ENCODE data around the gene NMRK2. TPM values are rescaled to one million over a fixed set of nuclear protein-coding genes. Genes with fewer than 3 reads are reported as not detected.

NMRK2 gene
- total RNA-seq, 1 donor from 2014 or later: 4.0 TPM

GRCh38 chr19:3904233-3904632 lies 28.6 kb upstream of the NMRK2 start:
- TF ChIP-seq CTCF (IDR thresholded peaks at IDR 0.05; ENCODE audit: partially characterized antibody, unreplicated experiment): no peak
- Mint-ChIP-seq H3K4me3 (ENCODE audit: unreplicated experiment) (no peak overlapping the region), H3K36me3 (ENCODE audit: unreplicated experiment) (no peaks in the 10 kb centered on the region), H3K27me3 (ENCODE audit: unreplicated experiment) (no peaks in the 10 kb centered on the region), H3K9me3 (ENCODE audit: unreplicated experiment) (peaks cover 5% of the 10 kb centered on the region), H3K27ac (ENCODE audit: unreplicated experiment) (no peak overlapping the region), H3K4me1 (ENCODE audit: low read depth, unreplicated experiment) (no peaks in the 10 kb centered on the region)
- DNase-seq: no peak

- no peak for TF ChIP-seq CTCF (IDR thresholded peaks at IDR 0.05; ENCODE audit: partially characterized antibody, unreplicated experiment)
- DNase-seq: no peak
- H3K27ac Mint-ChIP-seq (ENCODE audit: unreplicated experiment): no peak overlapping the region
- H3K9me3 Mint-ChIP-seq (ENCODE audit: unreplicated experiment): peaks cover 12% of the 10 kb centered on the region
- no peak overlapping the region for H3K4me3 Mint-ChIP-seq (ENCODE audit: unreplicated experiment)
- H3K4me1 Mint-ChIP-seq (ENCODE audit: low read depth, unreplicated experiment): no peaks in the 10 kb centered on the region
- H3K27me3 Mint-ChIP-seq (ENCODE audit: unreplicated experiment): no peaks in the 10 kb centered on the region
- peaks cover 6% of the 10 kb centered on the region for H3K36me3 Mint-ChIP-seq (ENCODE audit: unreplicated experiment)
Measured at GRCh38 chr19:3907626-3908265, 25.1 kb upstream of the NMRK2 start.

GRCh38 chr19:3908266-3909054 lies 24.4 kb upstream of the NMRK2 start:
- H3K36me3 Mint-ChIP-seq (ENCODE audit: unreplicated experiment): peaks cover 6% of the 10 kb centered on the region
- DNase-seq: no peak
- no peak overlapping the region for H3K27ac Mint-ChIP-seq (ENCODE audit: unreplicated experiment)
- no peak overlapping the region for H3K4me3 Mint-ChIP-seq (ENCODE audit: unreplicated experiment)
- no peak for TF ChIP-seq CTCF (IDR thresholded peaks at IDR 0.05; ENCODE audit: partially characterized antibody, unreplicated experiment)
- H3K27me3 Mint-ChIP-seq (ENCODE audit: unreplicated experiment): no peaks in the 10 kb centered on the region
- no peaks in the 10 kb centered on the region for H3K4me1 Mint-ChIP-seq (ENCODE audit: low read depth, unreplicated experiment)
- H3K9me3 Mint-ChIP-seq (ENCODE audit: unreplicated experiment): peaks cover 15% of the 10 kb centered on the region

GRCh38 chr19:3910105-3910504 lies 22.8 kb upstream of the NMRK2 start:
- TF ChIP-seq CTCF (IDR thresholded peaks at IDR 0.05; ENCODE audit: partially characterized antibody, unreplicated experiment): no peak
- H3K4me3 Mint-ChIP-seq (ENCODE audit: unreplicated experiment): no peak overlapping the region

GRCh38 chr19:3914199-3914598 lies 18.7 kb upstream of the NMRK2 start:
- Mint-ChIP-seq H3K27ac (ENCODE audit: unreplicated experiment) (no peak overlapping the region), H3K4me1 (ENCODE audit: low read depth, unreplicated experiment) (no peaks in the 10 kb centered on the region), H3K27me3 (ENCODE audit: unreplicated experiment) (peaks cover 4% of the 10 kb centered on the region), H3K36me3 (ENCODE audit: unreplicated experiment) (peaks cover 12% of the 10 kb centered on the region), H3K9me3 (ENCODE audit: unreplicated experiment) (peaks cover 13% of the 10 kb centered on the region), H3K4me3 (ENCODE audit: unreplicated experiment) (no peak overlapping the region)
- no peak for TF ChIP-seq CTCF (IDR thresholded peaks at IDR 0.05; ENCODE audit: partially characterized antibody, unreplicated experiment)
- DNase-seq: no peak

More at GRCh38 chr19:3910105-3910504, 22.8 kb upstream of the NMRK2 start:
- H3K9me3 Mint-ChIP-seq (ENCODE audit: unreplicated experiment): peaks cover 15% of the 10 kb centered on the region
- H3K4me1 Mint-ChIP-seq (ENCODE audit: low read depth, unreplicated experiment): no peaks in the 10 kb centered on the region
- H3K27ac Mint-ChIP-seq (ENCODE audit: unreplicated experiment): no peak overlapping the region
- peaks cover 6% of the 10 kb centered on the region for H3K36me3 Mint-ChIP-seq (ENCODE audit: unreplicated experiment)
- no peaks in the 10 kb centered on the region for H3K27me3 Mint-ChIP-seq (ENCODE audit: unreplicated experiment)
- no peak for DNase-seq
